BLaER1 treated with 17β-estradiol and CSF1 and Interleukin-3, amounts not matched to agents 10 nM and 100 nM (cell line): ENCODE data around the gene EAF1.
"Not testable (repeated sequence)": the region's sequence is repeated elsewhere in the genome, so short reads cannot be mapped to it uniquely, and the experiment has no call there.

ENCODE experiments used
- H3K27ac ChIP-seq, 11 experiments: shearing (Covaris generic); formaldehyde crosslinking; 2 replicates each; pipeline ENCODE4 v1.8.1; 2022
- H3K27me3 ChIP-seq, 11 experiments: shearing (Covaris generic); formaldehyde crosslinking; 2 replicates each; pipeline ENCODE4 v1.8.1; 2022
- H3K36me3 ChIP-seq, 11 experiments: shearing (Covaris generic); formaldehyde crosslinking; 2 replicates each; pipeline ENCODE4 v1.8.1; 2022
- H3K4me1 ChIP-seq, 10 experiments: shearing (Covaris generic); formaldehyde crosslinking; 2 replicates each; pipeline ENCODE4 v1.8.1; 2022
- H3K4me2 ChIP-seq, 11 experiments: shearing (Covaris generic); formaldehyde crosslinking; 2 replicates each; pipeline ENCODE4 v1.8.1; 2022
- H3K4me3 ChIP-seq, 10 experiments: shearing (Covaris generic); formaldehyde crosslinking; 2 replicates each; pipeline ENCODE4 v1.8.1; 2022
- H3K9ac ChIP-seq, 11 experiments: shearing (Covaris generic); formaldehyde crosslinking; 2 replicates each; pipeline ENCODE4 v1.8.1; 2022
- H3K9me3 ChIP-seq, 11 experiments: shearing (Covaris generic); formaldehyde crosslinking; replicated peaks in 1 of 11; 2 replicates each; pipeline ENCODE4 v1.8.1; 2022
- H4K20me1 ChIP-seq, 11 experiments: shearing (Covaris generic); formaldehyde crosslinking; 2 replicates each; pipeline ENCODE4 v1.8.1; 2022
- Cebpa-rat ChIP-seq, 11 experiments: shearing (Covaris generic); IDR thresholded peaks; 2 replicates each; pipeline ENCODE4 v1.8.1; 2022

EAF1 gene

DNA sequence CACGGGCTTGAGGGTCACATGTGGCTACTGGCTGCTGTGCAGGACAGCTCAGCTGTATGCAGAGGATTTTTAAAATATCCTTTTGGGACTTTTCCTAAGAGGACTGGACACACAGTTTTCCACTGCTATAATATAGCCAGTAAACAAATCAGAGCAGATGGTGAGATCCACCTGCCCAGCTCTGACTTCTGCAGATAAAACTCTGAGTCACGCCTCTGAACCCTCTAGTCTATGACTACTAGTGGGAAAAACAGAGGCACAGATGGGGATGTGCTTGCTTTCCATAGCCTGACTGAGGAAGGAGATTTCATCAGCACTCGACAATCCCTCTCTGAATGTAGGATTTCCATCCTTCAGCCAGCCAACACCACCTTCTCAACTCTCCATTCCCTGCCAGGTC lies 49.0 kb downstream of the EAF1 start:
- no peaks in the 10 kb centered on the region for H4K20me1 ChIP-seq
- H3K27ac ChIP-seq: no peak overlapping the region
- H3K9me3 ChIP-seq: no peaks in the 10 kb centered on the region
- peak overlapping the region in 2 of 11 experiments; percentile 4 to 28; a peak in 2 of 22 replicates for H3K4me2 ChIP-seq
- no peak for TF ChIP-seq Cebpa-rat (IDR thresholded peaks at IDR 0.05)
- no peak overlapping the region for H3K9ac ChIP-seq
- no peaks in the 10 kb centered on the region for H3K27me3 ChIP-seq
- H3K4me3 ChIP-seq: no peak overlapping the region
- no peaks in the 10 kb centered on the region for H3K36me3 ChIP-seq
- H3K4me1 ChIP-seq: peaks cover 0 to 28% (median 25%) of the 10 kb centered on the region in 10 experiments; a peak in 18 of 20 replicates

DNA sequence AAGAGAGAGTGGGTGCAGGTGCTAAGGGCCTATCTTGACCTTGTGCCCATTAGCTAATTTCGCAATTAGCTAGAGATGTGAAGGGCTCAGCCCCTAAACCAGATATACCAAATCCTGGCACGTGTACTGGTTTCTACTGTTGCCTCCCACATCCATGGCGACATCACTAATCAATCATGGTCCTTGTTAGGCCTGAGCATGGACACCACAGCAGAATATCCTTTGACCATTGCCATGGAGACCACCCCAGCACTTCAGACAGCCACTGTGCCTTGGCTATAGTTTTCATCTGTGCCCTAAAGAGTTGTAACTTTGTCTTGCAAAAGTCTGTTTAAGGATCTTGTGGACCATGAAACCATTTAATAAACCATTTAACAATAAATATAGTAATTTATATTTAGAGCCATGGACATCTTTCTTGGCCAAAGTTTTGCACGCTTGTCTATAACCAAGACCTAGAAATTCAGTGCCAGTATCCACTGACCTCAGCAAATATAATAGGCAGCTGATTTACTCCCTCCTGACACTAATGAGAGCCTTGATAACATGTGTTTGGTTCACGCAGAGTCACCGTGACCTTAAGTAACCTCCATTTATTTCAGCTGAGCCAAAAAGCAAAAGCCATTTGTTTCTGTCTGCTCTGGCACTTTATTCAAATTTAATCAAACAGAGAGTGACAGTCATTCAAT lies 50.7 kb downstream of the EAF1 start:
- no peaks in the 10 kb centered on the region for H3K9me3 ChIP-seq
- peaks cover 0 to 28% (median 25%) of the 10 kb centered on the region in 10 experiments; a peak in 18 of 20 replicates for H3K4me1 ChIP-seq

DNA sequence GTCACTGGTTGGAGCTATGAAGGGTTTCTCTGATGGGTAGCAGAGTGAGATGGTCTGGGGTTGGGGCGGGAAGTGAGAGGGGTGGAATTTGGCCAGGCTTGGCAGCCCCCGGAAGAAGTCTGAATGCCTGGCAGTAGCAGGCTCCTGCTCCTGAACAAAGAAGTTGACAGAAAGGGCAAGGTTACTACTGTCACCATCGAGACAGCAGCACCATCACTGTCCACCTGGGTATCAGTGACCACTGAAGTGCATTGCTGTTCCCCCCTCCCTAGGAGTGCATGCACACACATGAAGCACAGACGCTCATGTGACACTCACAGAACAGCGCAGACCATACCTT lies 51.2 kb downstream of the EAF1 start:
- no peak for TF ChIP-seq Cebpa-rat (IDR thresholded peaks at IDR 0.05)
- H3K4me3 ChIP-seq: no peak overlapping the region
- H3K4me2 ChIP-seq: no peak overlapping the region
- no peaks in the 10 kb centered on the region for H3K27me3 ChIP-seq
- H3K27ac ChIP-seq: no peak overlapping the region
- peaks cover 0 to 23% (median 22%) of the 10 kb centered on the region in 10 experiments; a peak in 18 of 20 replicates for H3K4me1 ChIP-seq
- no peaks in the 10 kb centered on the region for H3K9me3 ChIP-seq
- H3K9ac ChIP-seq: no peak overlapping the region
- no peaks in the 10 kb centered on the region for H3K36me3 ChIP-seq
- no peaks in the 10 kb centered on the region for H4K20me1 ChIP-seq

More for the DNA sequence above, 50.7 kb downstream of the EAF1 start:
- Histone ChIP-seq H3K27me3 (no peaks in the 10 kb centered on the region), H4K20me1 (no peaks in the 10 kb centered on the region), H3K4me2 (no peak overlapping the region), H3K4me3 (no peak overlapping the region), H3K27ac (no peak overlapping the region), H3K9ac (no peak overlapping the region), H3K36me3 (no peaks in the 10 kb centered on the region)
- TF ChIP-seq Cebpa-rat (IDR thresholded peaks at IDR 0.05): peak in 3 of 11 experiments; percentile 14 to 45 (median 21); a peak in 1 of 22 replicates

DNA sequence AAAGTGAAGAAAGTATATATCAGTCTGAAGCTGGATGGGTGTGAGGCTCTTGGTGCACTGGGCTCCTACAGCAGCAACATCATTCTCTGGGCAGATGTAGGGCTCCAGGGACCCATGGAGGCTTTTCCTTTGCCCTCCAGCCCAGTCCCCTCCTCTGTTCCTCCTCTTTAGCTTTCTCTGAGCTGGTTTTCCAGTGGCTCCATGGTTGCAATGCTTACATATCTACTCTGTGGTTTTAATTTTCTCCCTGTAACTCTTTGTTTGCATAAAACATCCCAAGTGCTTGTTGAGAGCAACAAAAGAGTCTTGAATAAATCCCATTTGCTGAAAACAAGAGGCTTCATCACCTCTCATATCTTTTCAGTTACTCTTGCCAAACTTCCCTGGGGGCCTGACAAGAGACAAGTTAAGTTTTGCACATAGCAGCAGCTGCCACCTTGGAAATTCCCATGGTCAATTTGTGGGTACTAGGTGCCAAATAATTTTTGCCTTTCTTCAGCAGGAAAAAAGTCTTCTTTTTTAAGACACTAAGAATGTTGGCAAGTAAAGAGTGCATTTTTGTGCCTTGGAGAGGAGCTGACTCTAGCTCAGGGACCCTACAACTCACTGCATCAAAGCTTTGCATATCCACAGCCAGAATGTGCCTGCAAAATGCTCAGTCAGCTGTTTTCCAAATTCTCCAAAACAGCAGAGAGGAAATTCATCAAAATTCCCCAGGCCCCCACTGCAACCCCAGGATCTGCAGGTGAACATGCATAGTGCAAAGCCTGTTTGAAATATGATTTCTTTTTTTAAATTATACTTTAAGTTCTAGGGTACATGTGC lies 52.2 kb downstream of the EAF1 start:
- H3K9ac ChIP-seq: no peak overlapping the region
- peaks cover 0 to 17% (median 12%) of the 10 kb centered on the region in 10 experiments; a peak in 18 of 20 replicates for H3K4me1 ChIP-seq
- no peaks in the 10 kb centered on the region for H3K9me3 ChIP-seq
- no peak for TF ChIP-seq Cebpa-rat (IDR thresholded peaks at IDR 0.05)
- H4K20me1 ChIP-seq: no peaks in the 10 kb centered on the region
- H3K4me3 ChIP-seq: no peak overlapping the region
- no peak overlapping the region for H3K4me2 ChIP-seq
- H3K27ac ChIP-seq: no peak overlapping the region
- H3K36me3 ChIP-seq: no peaks in the 10 kb centered on the region
- H3K27me3 ChIP-seq: no peaks in the 10 kb centered on the region

DNA sequence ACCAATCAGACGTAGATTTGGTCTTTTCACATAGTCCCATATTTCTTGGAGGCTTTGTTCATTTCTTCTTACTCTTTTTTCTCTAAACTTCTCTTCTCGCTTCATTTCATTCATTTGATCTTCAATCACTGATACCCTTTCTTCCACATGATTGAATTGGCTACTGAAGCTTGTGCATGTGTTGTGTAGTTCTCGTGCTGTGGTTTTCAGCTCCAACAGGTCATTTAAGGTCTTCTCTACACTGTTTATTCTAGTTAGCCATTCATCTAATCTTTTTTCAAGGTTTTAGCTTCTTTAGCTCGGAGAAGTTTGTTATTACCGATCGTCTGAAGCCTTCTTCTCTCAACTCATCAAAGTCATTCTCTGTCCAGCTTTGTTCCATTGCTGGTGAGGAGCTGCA lies 57.2 kb downstream of the EAF1 start:
- not testable (repeated sequence) for H3K4me3 ChIP-seq, H3K4me1 ChIP-seq, H3K27ac ChIP-seq, H3K9ac ChIP-seq, H3K4me2 ChIP-seq, H3K27me3 ChIP-seq, H4K20me1 ChIP-seq, H3K9me3 ChIP-seq
- peaks cover 0 to 24% (median 6%) of the 10 kb centered on the region in 11 experiments; a peak in 4 of 22 replicates for H3K36me3 ChIP-seq

DNA sequence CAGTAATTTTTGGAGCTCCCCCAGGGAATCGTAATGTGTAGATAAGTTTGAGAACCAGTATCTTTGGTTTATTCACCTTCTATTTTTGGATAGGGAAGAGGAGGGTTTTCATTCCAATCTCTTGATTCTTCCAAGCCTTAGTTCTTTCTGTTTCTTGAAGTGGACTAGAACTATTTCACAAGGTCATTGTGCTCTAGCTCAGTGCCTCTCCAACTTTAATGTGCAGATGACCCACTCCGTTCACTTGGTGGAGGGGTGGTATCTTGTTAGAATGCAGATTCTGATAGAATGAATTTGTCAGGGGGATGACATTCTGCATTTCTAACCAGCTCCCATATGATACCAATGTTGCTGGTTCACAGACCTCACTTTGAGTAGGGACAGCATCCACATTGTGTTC lies 58.6 kb downstream of the EAF1 start:
- no peak for TF ChIP-seq Cebpa-rat (IDR thresholded peaks at IDR 0.05)
- Histone ChIP-seq H3K27me3 (no peaks in the 10 kb centered on the region), H3K4me1 (peaks cover 0 to 14% (median 0%) of the 10 kb centered on the region in 10 experiments; a peak in 6 of 20 replicates), H3K9ac (no peak overlapping the region), H3K4me3 (no peak overlapping the region), H3K4me2 (no peak overlapping the region), H4K20me1 (no peaks in the 10 kb centered on the region), H3K9me3 (peaks cover 0 to 5% (median 0%) of the 10 kb centered on the region in 11 experiments; a peak in 1 of 22 replicates), H3K27ac (no peak overlapping the region), H3K36me3 (peaks cover 0 to 24% (median 6%) of the 10 kb centered on the region in 11 experiments; a peak in 4 of 22 replicates)

DNA sequence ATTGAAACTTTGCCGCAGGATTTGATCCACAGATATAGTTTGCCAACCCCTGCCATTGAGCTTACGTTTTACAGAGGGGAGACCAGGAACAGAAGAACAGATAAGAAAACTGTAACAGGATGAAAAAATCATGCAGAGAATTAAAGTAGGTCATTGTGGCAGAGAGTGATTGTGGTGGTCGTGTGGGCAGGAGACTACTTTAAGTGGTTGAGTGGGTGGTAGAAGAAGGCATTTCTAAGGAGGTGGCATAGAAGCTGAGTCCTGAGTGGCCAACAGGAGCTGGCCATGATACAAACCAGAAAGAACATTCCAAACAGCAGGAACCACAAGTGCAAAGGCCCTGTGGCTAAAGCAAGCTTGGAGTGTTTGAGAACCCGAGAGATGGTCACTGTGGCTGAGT lies 59.6 kb downstream of the EAF1 start:
- no peak overlapping the region for H3K4me3 ChIP-seq
- TF ChIP-seq Cebpa-rat (IDR thresholded peaks at IDR 0.05): no peak
- peaks cover 0 to 14% (median 0%) of the 10 kb centered on the region in 10 experiments; a peak in 6 of 20 replicates for H3K4me1 ChIP-seq

DNA sequence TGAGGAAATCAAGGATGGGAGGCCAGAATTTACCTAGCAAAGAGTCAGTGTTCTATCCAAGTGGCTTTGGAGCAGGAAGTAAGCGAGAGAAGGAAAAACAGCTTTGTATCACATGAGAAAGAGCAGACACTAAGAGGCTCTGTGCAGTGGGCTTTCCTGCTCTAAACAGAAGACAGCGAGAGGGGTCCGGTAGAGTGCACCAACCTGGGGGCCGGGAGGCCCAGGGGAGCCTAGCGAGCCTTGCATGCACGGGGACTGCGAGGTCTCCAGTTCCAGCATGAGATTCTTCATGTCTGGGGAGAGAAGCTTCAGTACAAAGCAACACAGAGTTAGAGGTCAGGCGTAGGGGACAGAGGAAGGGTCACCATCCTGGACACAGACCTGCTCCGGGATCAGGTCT lies 60.6 kb downstream of the EAF1 start:
- no peak for TF ChIP-seq Cebpa-rat (IDR thresholded peaks at IDR 0.05)
- Histone ChIP-seq H3K27me3 (no peaks in the 10 kb centered on the region), H3K4me1 (peaks cover 0 to 14% (median 0%) of the 10 kb centered on the region in 10 experiments; a peak in 6 of 20 replicates), H3K27ac (no peak overlapping the region), H3K4me2 (no peak overlapping the region), H3K9ac (no peak overlapping the region), H3K4me3 (no peak overlapping the region), H3K9me3 (peaks cover 0 to 5% (median 0%) of the 10 kb centered on the region in 11 experiments; a peak in 1 of 22 replicates), H4K20me1 (no peaks in the 10 kb centered on the region), H3K36me3 (peaks cover 0 to 24% (median 6%) of the 10 kb centered on the region in 11 experiments; a peak in 4 of 22 replicates)

More for the DNA sequence above, 59.6 kb downstream of the EAF1 start:
- no peaks in the 10 kb centered on the region for H3K27me3 ChIP-seq
- no peaks in the 10 kb centered on the region for H4K20me1 ChIP-seq
- H3K36me3 ChIP-seq: peaks cover 0 to 24% (median 6%) of the 10 kb centered on the region in 11 experiments; a peak in 4 of 22 replicates
- H3K9me3 ChIP-seq: peaks cover 0 to 5% (median 0%) of the 10 kb centered on the region in 11 experiments; a peak in 1 of 22 replicates
- H3K9ac ChIP-seq: no peak overlapping the region
- no peak overlapping the region for H3K4me2 ChIP-seq
- no peak overlapping the region for H3K27ac ChIP-seq

DNA sequence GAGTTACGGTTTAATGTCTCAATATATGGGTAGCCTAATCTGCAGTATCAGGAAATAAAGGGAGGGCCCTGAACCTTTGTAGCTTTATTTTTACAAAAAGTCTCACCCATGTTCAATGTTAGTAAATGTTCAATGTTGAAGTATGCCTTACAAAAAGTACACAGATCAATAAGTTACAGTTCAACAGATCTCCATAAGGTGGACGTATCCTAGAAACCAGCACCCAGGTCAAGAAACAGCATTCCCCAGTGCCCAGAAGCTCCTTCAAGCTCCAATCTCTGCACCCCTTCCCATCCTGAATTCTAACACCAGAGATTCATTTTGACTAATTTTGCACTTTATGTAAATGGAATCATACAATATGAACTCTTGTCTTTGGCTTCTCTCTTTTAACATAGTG lies 62.8 kb downstream of the EAF1 start:
- H3K9me3 ChIP-seq: peaks cover 0 to 5% (median 0%) of the 10 kb centered on the region in 11 experiments; a peak in 1 of 22 replicates

More for the DNA sequence above, 62.8 kb downstream of the EAF1 start:
- H3K9ac ChIP-seq: no peak overlapping the region
- peak overlapping the region in 3 of 11 experiments; percentile 26 to 45 (median 39); a peak in 1 of 22 replicates for H3K4me2 ChIP-seq
- no peaks in the 10 kb centered on the region for H4K20me1 ChIP-seq
- no peaks in the 10 kb centered on the region for H3K27me3 ChIP-seq
- peaks cover 0 to 14% (median 0%) of the 10 kb centered on the region in 10 experiments; a peak in 6 of 20 replicates for H3K4me1 ChIP-seq
- peaks cover 0 to 24% (median 6%) of the 10 kb centered on the region in 11 experiments; a peak in 4 of 22 replicates for H3K36me3 ChIP-seq
- H3K4me3 ChIP-seq: no peak overlapping the region
- TF ChIP-seq Cebpa-rat (IDR thresholded peaks at IDR 0.05): no peak
- H3K27ac ChIP-seq: no peak overlapping the region
